Inflammatory macrophage treated with lipopolysaccharide for 4 hours (primary cell): ENCODE measurements around the gene THOC2.
"Not testable (repeated sequence)": the region's sequence is repeated elsewhere in the genome, so short reads cannot be mapped to it uniquely, and the experiment has no call there.

Experiments
- DNase-seq: peaks from one replicate; pipeline ENCODE4 v3.0.0-alpha.2; 2020

Gene THOC2

DNA sequence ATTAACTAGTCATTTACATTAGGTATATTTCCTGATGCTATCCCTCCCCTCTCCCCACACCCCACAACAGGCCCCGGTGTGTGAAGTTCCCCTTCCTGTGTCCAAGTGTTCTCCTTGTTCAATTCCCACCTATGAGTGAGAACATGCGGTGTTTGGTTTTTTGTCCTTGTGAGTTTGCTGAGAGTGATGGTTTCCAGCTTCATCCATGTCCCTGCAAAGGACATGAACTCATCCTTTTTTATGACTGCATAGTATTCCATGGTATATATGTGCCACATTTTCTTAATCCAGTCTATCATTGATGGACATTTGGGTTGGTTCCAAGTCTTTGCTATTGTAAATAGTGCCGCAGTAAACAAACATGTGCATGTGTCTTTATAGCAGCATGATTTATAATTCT lies 69.1 kb downstream of the THOC2 start:
- not testable (repeated sequence) for DNase-seq

DNA sequence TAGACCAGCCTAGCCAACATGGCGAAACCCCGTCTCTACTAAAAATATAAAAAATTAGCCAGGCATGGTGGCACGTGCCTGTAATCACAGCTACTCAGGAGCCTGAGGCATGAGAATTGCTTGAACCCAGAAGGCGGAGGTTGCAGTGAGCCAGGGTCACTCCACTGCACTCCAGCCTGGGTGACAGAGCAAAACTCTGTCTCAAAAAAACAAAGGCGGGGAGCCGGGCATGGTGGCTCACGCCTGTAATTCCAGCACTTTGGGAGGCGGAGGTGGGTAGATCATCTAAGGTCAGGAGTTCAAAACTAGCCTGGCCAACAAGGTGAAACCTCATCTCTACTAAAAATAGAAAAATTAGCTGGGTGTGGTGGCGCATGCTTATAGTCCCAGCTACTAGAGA lies 76.3 kb downstream of the THOC2 start:
- DNase-seq, result not testable (repeated sequence)

DNA sequence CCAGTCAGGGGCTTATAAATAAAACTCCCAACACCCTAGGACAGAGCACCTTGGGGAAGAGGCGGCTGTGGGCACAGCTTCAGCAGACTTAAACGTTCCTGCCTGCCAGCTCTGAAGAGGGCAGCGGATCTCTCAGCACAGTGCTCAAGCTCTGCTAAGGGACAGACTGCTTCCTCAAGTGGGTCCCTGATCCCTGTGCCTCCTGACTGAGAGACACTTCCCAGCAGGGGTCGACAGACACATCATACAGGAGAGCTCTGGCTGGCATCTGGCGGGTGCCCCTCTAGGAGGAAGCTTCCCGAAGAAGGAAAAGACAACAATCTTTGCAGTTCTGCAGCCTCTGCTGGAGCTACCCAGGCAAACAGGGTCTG lies 84.1 kb downstream of the THOC2 start:
- not testable (repeated sequence) for DNase-seq

DNA sequence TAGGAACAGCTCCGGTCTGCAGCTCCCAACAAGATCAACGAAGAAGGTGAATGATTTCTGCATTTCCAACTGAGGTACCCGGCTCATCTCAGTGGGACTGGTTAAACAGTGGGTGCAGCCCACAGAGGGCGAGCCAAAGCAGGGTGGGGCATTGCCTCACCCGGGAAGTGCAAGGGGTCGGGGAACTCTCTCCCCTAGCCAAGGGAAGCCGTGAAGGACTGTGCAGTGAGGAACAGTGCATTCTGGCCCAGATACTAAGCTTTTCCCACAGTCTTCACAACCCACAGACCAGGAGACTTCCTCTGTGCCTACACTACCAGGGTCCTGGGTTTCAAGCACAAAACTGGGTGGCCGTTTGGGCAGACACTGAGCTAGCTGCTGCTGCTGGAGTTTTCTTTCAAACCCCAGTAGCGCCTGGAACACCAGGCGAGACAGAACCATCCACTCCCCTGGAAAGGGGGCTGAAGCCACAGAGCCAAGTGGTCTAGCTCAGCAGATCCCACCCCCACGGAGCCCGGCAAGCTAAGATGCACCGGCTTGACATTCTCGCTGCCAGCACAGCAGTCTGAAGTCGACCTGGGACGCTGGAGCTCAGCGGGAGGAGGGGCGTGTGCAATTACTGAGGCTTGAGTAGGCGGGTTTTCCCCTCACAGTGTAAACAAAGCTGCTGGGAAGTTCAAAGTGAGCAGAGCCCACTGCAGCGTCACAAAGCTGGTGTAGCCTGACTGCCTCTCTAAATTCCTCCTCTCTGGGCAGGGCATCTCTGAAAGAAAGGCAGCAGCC lies 84.6 kb downstream of the THOC2 start:
- DNase-seq, result no peak

DNA sequence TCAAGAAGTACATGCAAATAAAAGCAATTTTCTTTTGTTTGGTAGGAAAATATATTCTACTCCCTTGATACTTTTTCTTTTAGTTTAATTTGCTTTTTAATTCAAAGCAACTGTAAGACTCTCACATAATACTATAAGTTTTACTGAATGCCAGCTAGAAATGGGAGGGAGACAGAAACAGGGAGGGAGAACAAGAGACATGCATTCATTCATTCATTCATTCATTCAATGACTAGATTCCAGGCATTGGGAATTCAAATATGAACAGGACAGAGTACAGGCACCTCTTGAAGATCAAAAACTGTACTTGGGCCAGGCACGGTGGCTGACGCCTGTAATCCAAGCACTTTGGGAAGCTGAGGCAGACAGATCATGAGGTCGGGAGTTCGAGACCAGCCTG lies 85.6 kb downstream of the THOC2 start:
- no peak for DNase-seq

DNA sequence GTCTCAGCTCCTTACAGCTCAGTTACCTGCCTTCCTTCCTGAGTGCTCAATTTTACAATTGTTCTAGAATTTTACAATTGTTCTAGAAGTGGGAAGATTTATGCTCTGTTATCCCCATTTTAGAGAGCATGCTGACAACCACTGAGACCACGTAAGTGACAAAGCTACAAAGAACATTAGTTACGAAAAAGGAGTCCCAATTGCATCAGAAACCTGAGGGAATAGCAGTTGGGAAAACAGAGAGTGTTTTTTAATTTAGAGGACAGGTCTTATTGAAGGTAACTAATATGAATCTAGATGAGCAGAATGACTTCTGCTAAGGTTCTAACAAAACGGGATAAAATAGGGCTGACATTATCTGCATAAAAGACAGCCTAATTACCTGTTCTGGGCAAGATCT lies 103.3 kb downstream of the THOC2 start:
- DNase-seq, result no peak

DNA sequence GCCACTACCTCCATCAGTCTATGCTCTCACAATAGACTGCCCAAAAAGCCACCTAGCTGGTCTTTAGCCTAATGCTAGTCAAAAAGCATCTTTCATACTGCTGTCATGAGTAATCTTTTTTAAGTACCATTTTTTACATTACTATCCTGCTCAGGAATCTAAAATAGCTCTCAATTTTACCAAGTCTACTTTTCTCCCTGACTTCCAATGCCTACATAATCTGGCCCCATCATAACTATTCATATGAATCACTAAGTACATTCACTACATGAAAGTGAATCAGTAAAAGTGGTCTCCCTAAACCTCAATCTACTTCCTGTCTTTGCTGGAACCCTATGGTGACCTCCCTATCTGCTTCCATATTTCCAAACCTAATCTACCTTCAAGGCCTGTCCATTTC lies 105.9 kb downstream of the THOC2 start:
- no peak for DNase-seq

DNA sequence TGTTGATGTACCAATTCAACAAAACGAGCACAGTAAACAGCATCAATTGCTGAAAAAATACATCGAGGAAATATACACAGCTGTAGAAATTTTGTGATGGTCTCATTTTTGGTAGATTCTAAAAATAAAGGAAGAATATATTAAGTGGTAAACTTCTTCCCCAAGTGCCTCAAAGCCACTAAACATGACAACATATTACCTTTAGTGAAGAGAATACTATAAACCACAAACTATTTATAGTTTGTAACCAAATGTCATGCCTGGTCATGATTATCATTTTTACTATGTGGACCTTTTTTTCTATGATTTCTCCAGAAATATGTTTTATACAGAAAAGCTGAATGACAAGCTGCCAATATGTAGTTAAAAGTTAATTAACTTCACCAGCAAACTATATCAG lies 106.9 kb downstream of the THOC2 start:
- DNase-seq, result no peak

DNA sequence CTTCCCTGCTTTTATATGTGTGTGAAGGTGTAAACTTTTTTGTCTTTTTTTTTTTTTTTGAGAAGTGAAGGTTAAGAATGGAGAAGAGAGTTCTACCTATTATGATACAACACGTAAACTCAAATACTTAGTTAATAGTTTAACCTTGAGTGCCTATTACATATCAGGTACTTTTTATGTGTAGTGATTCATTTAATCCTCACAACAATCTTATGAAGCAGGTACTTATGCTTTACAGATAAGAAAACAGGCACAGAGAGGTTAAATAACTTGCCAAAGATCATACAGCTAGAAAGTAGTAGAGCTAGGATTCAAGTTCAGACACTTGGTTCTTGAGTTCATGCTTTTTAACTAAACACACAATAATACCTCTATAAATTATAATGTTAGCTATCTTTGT lies 107.4 kb downstream of the THOC2 start:
- no peak for DNase-seq

DNA sequence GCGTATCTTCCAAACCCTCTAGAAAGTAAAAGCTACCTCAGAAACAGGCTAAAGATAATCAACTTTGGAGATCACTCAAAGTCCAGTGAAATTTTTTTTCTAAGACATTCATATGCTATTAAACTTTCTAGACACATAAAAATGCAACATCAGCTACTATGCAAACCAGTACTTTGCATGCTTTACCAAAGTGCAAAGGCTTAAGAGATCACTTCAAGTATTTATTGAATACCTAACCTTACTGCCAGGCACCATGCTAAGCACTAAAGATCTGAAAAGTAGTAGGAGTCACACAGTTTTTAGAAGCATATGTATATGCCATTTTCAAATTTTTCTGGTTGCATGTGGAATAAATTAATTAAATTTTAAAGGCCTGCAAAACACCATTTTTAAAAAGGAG lies 115.8 kb downstream of the THOC2 start:
- DNase-seq, result no peak

DNA sequence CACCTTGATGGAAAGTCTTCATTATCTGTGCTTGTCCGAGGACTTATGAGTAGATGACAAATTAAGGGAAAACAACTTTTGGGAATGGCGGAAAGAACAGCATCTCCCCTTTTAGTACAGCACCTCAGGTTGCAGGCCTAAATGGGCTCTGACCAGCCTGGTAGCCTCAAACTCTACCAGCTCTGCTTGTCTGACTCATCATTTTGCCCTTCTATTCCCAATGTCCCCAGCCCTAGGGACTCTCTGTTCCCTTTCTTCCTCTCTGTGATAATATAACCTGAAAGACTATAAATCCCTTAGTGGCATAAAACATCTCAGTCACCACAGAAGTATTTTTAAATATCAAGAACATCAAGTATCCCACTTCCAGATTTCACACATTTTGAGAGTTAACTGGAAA lies 121.9 kb downstream of the THOC2 start:
- DNase-seq, result no peak

DNA sequence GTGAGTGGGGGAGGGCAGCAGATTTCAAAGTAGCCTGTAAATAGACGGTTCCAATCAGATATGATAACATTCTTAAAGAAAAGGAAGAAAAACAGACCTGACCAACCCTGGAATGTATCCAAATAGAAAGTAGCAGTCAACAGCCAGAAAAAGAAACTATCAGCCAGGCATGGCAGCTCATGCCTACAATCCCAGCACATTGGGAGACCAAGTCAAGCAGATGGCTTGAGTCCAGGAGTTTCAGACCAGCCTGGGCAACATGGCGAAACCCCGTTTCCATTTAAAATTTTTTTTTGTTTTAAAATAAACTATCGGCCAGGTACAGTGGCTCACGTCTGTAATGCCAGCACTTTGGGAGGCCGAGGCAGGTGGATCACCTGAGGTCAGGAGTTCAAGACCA lies 125.0 kb downstream of the THOC2 start:
- DNase-seq, result no peak

DNA sequence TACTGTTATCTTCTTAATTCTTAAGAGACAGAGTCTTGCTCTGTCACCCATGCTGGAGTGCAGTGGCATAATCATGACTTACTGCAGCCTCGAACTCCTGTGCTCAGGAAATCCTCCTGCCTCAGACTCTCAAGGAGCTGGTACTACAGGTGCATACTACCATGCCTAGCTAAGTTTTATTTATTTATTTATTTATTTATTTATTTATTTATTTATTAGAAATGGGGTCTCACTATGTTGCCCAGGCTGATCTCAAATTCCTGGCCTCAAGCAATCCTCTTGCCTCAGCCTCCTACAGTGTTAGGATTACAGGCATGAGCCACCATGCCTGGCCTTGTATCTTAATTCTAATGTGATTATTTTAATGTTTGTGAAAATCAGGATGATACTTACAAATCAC lies 125.6 kb downstream of the THOC2 start:
- DNase-seq, result no peak

DNA sequence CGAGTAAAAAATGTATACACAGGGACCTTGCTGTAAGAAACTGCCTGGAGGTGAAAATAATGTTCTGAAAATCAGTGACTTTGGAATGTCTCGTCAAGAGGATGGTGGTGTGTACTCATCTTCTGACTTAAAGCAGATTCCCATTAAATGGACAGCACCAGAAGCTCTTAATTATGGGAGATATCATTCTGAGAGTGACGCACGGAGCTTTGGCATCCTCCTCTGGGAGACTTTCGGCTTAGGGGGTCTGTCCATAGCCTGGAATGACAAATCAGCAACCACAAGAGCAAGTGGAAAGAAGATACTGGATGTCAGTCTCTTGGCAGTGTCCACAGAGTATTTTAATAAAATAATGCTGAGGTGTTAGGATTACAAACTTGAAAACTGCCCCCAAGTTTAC lies 129.4 kb downstream of the THOC2 start:
- no peak for DNase-seq

DNA sequence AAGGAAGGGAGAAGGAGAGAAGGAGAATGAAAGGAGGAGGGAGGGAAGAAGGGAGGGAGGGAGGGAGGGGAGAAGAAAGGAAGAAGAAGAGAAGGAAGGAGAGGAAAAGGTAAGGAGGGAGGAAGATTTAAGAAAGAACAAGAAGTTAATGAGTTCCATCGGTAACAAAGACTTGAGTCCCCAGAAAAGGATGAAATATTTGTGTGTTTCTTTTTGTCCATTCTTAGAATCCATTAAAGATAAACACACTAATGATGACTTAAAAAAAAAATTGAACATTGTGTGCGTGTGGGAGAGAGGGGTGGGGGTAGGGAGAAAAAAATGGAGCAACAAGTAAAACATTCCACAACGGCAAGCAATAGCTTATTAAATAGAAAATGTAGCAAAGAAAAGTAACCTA lies 131.4 kb downstream of the THOC2 start:
- no peak for DNase-seq

DNA sequence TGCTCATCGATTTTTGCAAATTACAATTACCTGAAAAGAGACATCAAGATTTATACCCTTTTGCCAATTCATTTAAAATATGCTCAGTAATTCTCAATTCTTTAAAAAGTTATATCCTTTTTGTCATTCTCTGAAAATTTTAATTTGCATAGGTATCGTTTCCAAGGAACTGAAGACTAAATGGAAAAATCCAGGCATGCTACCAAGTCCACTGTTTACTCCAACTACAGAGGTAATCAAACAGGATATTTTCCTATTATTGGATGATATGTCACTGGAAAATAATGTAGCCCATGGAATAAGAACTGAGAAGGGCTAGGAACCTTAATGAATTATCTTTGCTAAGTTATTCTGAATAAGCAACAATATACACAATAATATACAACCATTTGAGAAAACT lies 132.7 kb downstream of the THOC2 start:
- DNase-seq, result no peak

DNA sequence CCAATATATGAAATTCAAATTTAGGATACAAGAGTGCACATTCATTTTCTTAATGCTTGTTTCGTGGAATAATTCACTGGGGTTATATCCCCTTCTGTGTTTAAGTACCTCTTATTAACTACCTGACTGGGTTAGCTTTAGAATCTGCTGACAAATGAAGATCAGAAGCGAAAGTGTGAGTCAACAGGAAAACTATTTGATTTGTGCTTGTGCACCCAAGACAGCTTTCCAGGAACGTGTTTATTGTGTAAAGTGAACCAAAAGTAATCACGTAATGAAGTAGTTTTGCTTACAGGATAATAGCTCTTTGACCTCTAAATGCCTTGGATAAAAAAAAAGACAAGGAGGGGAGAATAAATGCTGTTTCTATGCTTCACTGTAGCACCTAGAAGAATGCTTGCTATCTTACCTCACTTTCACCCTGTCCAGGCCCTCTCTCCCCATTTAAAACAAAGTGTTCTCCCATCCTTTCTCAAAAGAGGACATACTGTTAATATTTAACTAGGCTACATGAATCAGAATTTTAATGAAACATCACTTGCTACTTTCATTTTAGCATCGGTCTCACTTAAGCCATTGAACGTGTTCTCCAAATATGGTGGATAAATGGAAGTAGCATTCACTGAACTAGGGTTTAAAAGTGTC lies 141.9 kb downstream of the THOC2 start:
- no peak for DNase-seq

DNA sequence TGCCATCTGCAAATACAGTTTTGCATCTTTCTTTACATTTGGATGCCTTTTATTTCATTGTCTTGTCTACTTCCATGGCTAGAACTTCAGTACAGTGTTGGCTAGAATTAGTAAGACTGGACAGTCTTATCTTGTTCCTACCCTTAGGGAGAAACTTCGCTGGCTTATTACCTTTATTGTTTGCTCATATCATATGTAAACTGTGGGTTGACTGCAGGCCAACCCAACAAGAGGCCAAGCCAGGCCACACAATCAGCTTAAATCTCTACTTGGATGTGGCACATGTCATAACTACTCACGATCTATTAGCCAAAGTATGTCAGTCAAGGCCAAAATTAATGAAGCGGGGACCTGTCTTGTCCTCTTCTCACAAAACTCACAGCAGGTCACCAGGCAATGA lies 144.1 kb downstream of the THOC2 start:
- no peak for DNase-seq

DNA sequence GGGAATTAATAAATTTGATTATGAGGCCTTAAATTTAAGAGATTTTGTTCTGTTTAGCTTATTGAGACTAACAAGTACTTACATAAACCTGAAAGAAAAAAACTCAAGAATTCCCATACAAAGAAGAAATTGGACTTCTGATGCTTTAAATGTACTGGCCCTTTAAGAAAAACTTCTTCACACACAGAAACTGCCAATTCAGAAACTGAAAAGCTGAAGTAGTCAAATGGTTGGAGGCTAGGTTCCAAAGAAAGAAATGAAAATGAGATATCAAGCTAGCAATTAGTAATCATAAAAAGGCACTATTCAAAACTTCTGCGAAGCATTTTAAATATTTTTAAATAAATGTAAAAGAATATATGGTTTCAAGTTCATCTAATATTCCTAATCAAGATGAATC lies 151.3 kb downstream of the THOC2 start:
- DNase-seq, result no peak

DNA sequence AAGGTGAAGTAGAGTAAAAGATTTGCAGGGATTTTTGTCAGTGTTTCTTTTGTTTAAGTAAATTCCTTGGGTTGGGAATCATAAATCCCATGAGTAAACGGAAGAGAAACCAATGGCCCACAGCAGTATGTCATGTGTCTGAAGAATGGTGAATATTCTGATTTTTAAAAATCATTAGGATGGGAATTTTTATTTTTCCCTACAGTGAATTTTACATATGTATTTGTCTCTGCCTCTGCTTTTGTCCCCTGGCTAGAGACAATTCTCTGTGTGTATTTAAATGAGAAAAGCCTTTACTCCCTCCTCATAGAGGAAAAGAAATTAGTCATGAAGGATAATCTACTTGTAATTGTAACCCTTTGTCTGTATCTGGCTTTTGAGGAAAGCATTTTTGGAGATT lies 152.1 kb downstream of the THOC2 start:
- DNase-seq, result no peak

DNA sequence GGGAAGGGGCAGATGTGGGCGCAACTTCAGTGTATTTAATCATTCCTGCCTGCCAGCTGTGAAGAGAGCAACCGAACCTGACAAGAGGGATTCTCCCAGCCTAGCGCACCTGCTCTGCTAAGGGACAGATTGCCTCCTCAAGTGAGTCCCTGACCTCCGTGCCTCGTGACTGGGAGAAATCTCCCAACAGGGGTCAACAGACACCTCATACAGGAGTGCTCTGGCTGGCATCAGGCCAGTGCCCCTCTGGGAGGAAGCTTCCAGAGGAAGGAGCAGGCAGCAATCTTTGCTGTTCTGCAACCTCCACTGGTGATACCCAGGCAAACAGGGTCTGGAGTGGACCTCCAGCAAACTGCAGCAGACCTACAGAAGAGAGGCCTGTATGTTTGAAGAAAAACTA lies 158.8 kb downstream of the THOC2 start:
- not testable (repeated sequence) for DNase-seq

DNA sequence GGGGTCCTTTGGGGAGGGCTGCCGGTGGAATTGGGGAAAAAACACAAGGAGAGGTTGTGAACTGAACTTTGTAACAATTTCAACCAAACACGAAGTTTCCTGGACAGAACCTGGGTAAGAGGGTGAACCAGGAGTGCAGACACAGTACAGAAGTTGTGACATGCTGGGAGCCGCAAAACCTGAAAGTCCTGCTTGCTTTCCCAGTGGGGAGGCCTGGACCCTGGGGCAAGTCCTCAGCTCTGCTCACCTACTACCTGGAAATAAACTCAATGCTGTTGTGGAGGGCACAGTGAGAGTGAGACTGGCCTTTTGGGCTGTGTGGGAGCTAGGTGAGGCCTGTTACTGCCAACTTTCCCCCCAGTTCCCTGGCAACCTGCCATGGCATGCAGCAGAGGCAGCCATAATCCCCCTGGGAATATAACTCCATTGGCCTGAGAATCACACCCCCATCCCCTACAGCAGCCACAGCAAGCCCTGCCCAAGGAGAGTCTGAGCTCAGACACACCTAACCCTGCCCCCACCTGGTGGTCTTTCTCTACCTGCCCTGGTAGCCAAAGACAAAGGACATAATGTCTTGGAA lies 162.8 kb downstream of the THOC2 start:
- no peak for DNase-seq

DNA sequence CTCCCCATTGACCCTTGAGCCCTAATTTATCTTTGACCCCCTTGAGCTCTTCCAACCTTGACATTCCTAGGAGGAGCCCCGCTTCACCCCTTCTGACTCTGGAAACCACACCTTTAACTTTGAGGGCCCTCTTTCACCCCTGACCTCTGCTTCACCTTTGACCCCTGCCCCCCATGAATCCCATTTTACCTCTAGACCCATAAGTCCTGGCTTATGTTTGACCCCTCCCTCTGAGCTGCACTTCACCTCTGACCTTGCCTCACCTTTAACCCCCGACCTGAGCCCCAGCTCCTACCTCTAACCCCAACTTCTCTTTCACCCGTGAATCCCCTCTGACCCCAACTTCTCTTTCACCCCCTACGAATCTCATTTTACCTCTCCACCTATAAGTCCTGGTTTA lies 169.7 kb downstream of the THOC2 start:
- DNase-seq, result no peak

DNA sequence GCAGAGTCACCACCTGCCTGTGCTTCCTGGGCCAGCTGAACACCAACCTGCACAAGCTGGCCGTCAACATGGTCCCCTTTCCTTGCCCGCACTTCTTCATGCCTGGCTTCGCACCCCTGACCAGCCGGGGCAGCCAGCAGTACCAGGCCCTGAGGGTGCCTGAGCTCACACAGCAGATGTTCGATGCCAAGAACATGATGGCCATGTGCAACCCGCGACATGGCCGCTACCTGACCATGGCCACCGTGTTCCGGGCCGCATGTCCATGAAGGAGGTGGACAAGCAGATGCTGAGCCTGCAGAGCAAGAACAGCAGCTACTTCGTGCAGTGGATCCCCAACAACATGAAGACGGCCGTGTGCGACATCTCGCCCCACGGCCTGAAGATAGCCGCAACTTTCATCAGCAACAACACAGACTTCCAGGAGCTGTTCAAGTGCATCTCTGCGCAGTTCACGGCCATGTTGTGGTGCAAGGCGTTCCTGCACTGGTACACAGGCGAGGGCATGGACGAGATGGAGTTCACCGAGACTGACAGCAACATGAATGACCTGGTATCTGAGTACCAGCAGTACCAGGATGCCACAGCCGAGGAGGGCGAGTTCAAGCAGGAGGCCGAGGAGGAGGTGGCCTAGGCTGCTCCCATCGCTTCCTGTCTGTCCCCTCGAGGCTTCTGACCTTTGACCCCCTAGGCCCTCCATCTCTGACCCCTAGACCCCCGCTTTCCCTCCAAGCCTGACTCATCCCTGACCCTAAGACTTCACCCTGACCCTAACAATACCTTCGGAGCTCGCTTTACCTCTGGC lies 170.3 kb downstream of the THOC2 start:
- no peak for DNase-seq
